GM18517 (cell line): ENCODE data around the gene PARD3B.

Experiments
- ATAC-seq: cut with Tn5 transposase; IDR thresholded peaks from one replicate; pipeline ENCODE4 v1.9.1; 2021; ENCODE audit warnings: mild to moderate bottlenecking, moderate library complexity; ENCODE audit not compliant: unreplicated experiment

The PARD3B gene

GRCh38 chr2:205570648-205571047, 1025.4 kb downstream of the PARD3B start:
- no peak for ATAC-seq

GRCh38 chr2:205571360-205571959, 1026.2 kb downstream of the PARD3B start:
- no peak for ATAC-seq

DNA sequence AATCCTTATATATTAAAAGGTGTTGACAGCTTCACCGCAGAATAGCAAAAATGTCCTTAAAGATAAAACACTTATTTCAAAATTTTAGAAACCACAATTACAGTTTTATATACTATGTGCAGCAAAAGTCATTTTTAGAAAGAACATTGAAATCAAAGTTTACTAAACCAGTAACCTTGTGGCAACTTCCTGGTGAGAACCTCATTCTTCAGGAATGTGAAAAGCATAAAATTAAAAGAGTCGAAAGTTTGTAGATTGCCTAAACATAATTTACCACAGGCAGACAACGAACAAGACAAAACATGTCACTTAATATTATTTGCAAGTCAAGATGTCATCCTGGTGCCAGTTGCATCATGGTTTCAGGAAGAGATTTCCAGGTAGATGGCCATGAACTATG, 1028.7 kb downstream of the PARD3B start:
- no peak for ATAC-seq

GRCh38 chr2:205579335-205579734, 1034.1 kb downstream of the PARD3B start:
- ATAC-seq: no peak

DNA sequence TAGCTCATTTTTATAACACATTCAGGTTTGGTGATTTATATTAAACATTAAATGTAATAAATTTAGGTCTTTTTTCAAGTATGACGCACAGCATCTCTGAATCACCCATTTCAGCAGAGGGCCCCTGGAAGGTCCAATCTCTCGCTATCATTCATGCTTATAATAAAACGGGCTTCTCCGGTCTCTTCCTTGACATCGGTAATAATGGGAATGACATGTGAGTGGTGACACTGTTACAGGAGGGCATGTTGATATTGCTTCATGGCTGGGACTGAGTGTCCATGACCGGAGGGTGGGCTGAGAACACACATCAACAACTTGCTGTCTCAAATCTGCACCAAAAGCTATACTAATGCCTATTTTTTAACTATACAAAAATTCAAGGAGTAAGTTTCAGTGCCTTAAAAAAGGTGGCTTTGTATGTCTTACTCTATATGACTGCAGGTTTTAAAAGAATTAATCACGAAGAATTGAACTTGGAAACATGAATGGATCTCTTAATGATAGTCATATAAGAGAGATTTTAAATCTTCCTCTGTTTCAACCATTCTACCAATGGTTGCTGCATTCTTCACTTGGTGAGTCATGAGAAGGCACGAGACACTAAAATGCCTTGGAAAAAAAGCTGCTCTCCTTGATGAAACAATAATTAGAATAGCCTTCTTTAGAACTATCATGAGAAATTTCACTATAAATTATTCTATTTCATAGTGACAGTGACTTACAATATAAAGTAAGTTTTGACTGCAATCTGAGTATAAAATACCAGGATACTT, 1035.1 kb downstream of the PARD3B start:
- ATAC-seq: no peak

- no peak for ATAC-seq
Observed at GRCh38 chr2:205582366-205582765, 1037.1 kb downstream of the PARD3B start.

DNA sequence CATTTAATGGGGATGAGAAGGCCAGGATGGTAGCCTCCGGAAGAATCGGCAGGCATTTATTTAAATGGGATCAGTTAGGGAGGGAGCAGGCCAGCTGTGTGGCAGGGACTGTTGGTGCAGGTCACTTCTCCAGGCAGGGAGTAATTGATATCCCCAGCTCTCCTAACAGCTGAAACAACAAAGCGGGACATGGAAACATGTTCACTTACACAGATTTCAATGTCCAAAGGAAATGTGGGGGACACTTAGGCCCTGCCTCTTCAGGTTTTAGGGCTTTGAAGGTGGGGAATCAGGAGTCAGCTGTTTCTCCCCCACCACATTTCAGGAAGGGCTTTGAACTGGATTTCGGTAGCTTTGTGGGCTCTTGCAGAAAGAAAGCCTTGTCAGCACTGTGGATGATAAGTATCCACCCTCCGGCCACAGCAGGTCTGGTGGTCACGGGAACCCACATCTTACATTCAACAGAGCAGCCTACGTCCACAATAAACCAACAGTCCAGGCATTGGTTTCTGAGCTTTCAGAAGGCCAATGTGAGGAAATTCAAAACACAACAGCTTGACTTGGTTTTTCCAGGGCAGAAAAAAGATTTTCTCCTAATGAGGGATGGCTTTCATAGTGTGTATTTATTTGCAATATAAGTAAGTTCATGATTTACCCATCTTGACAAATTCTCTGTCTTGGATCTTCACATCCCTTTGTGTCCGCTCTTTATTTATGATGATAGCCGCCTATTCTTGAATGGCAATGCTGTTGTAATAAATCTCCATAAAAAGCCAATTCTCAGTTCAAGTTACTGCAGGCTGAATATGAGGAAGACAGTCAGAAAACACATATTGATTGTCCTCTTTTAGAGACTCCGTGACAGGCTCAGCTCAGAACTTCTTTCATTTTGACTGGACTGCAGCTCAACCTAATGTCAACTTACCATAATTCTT, 1040.4 kb downstream of the PARD3B start:
- ATAC-seq: no peak

- no peak for ATAC-seq
Observed at GRCh38 chr2:205586626-205587025, 1041.4 kb downstream of the PARD3B start.

- no peak for ATAC-seq
Observed at GRCh38 chr2:205589479-205589878, 1044.2 kb downstream of the PARD3B start.

- ATAC-seq: no peak
Observed at GRCh38 chr2:205590759-205591158, 1045.5 kb downstream of the PARD3B start.

DNA sequence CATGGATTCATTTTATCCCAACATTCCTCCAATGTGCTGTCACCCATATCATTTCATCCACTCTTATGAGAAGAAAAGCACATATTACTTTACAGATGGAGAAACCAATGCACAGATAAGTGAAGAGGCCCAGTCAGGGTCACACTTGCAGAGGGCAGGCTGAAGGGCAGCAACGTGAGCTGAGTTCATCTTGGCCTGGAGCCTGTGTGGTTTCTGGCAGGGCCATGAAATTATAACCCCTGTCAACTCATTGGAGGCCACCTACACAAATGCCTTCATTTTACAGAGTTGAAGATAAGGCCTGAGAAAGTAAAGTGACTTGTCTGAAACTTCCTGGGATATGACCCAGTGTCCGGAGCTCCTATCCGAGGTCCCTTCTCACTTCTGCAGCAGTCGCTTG, 1048.6 kb downstream of the PARD3B start:
- no peak for ATAC-seq

GRCh38 chr2:205596581-205596980, 1051.3 kb downstream of the PARD3B start:
- ATAC-seq: no peak

GRCh38 chr2:205605638-205606304, 1060.5 kb downstream of the PARD3B start:
- ATAC-seq: no peak

GRCh38 chr2:205607146-205607545, 1061.9 kb downstream of the PARD3B start:
- ATAC-seq: no peak

DNA sequence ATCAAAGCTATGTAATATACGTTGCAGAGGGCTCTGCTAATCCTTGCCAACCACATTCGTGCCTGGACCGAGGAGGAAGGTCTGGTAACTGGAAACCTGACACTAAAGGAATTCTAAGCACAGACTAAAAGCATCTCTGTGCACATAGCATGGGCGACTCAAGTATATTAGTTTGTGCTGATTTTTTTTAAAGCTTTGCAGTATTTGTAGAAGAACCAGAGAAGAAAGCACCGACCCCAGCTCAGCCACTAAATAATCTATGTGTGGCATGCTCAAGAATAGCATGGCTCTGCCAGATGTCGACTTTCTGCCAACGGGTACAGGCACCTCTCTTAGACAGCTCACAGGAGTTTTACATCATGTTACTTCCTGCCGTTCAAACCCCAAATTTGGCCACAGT, 1063.8 kb downstream of the PARD3B start:
- ATAC-seq: no peak

GRCh38 chr2:205610437-205610836, 1065.2 kb downstream of the PARD3B start:
- ATAC-seq: no peak

GRCh38 chr2:205612636-205613035, 1067.4 kb downstream of the PARD3B start:
- ATAC-seq: no peak

- ATAC-seq: no peak
Observed at GRCh38 chr2:205613970-205614559, 1068.8 kb downstream of the PARD3B start.

DNA sequence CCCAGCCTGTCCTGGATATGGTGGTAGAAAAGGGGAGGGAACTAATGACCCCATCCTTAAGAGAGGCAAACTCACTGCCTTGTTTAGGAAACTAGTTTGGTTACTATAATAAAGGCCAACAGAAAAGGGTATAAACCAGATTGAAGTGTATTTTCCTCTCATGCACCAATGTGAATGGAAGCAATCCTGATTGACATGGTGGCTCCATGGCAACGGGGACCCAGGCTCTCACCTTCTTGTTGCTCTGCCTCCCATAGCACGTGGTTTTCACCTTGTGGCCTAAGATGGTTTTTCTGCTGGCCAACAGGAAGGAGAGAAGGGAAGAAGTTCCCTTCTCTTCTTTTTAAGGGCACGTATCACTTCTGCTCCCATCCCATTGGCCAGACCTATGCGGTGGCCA, 1069.7 kb downstream of the PARD3B start:
- ATAC-seq: no peak

- ATAC-seq: no peak
Observed at GRCh38 chr2:205617905-205618304, 1072.6 kb downstream of the PARD3B start.

DNA sequence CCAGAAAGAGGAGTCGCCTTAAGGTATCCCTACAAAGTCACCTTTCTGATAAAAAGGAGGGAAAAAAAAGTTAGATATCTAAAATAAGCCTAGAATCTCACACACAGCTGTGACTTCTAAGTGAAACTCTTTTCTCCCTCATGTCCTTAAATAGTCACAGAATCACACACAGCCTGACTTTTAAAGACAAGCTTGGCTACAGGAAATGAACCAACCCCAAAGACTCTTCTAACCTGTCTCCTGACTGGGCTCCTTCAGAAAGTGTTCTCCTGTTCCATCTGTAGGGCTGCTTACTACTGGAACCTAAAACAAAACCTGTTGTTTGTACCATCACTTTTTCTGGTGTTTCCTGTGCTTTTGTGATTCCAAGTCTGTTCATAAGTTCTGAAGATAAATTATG, 1074.3 kb downstream of the PARD3B start:
- no peak for ATAC-seq
